GM12873 (cell line): ENCODE results near the gene CYP24A1.

Source experiments
- CTCF ChIP-seq: IDR thresholded peaks from 2 replicates; pipeline ENCODE4 v1.5.1; 2012; ENCODE audit warnings: low read depth, mild to moderate bottlenecking, moderate library complexity, low read length, control low read depth; ENCODE audit not compliant: insufficient read depth; ENCODE audit errors: missing control alignments

Gene CYP24A1

GRCh38 chr20:54116550-54117235 is 57.1 kb downstream of the CYP24A1 start:
- no peak for TF ChIP-seq CTCF

DNA sequence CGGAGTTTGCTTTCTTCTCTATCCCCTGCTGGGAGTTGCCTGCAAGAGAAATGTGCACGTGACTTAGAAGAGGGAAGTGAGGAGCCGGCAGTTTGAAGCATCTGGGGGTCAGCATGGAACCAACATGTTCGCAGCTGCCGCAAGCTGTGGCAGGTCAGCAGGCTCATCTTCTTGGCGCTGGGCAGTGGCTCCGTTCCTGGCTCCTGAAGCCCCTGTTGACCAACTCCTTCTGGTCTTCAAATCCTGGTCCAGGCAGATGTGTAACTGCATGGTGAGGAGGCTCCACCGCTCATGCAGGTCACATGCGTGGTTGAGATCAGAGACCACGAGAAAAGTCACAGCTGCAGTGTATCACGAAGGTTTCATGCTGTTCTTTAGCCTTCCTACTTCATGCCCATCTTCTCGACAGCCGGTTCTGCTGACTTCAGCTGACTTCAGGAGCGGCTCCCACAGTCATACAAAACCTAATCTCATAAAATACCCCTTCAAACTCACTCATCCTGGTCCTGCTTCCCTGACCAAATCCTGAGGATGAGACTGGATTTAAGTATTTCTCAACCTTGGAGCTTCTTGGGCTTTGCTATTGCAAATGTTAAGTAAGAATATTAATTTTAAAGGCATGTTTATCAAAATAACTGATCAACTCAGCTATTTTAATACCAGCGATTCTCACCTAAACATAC is 58.5 kb downstream of the CYP24A1 start:
- no peak for TF ChIP-seq CTCF

- TF ChIP-seq CTCF: no peak
These were observed 59.7 kb downstream of the CYP24A1 start for GRCh38 chr20:54114109-54114508.

GRCh38 chr20:54113566-54113965 is 60.2 kb downstream of the CYP24A1 start:
- TF ChIP-seq CTCF: no peak

- no peak for TF ChIP-seq CTCF
These were observed 61.4 kb downstream of the CYP24A1 start for GRCh38 chr20:54112221-54112884.

DNA sequence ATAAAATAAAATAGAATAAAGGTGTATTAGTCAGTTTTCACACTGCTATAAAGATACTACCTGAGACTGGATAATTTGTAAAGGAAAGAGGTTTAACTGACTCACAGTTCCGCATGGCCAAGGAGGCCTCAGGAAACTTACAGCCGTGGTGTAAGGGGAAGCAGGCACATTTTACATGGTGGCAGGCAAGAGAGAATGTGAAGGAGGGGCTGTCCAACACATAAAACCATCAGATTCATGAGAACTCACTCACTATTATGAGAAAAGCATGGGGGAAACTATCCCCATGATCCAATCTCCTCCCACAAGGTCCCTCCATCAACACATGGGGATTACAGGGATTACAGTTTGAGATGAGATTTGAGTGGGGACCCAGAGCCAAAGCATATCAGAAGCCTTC is 62.3 kb downstream of the CYP24A1 start:
- no peak for TF ChIP-seq CTCF

DNA sequence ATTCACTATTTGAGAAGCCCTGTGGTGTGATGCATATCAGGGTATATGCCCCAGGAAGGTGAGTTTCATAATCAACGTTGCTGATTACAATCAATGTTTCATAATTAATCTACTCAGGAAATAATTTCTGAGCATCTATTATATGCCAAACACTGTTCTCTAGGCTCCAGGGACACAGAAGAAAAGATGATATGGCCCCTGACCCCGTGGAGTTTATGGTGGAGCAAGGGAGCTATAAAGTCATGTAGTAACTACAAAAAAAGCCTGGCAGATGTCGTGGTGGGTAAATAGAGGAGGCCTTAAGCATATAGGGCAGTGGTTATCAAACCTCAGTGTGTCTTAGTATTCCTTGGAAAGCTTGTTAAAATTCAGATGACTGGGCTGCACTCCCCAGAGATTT is 63.3 kb downstream of the CYP24A1 start:
- no peak for TF ChIP-seq CTCF
